OCI-LY3 (cell line): ENCODE data around the gene PRR15.

Experiments
- H2AFZ ChIP-seq: fragments of 200-600, 300-600 bp; shearing (Covaris generic); 2 replicates; pipeline ENCODE4 v1.6.0; 2014; ENCODE audit warnings: antibody characterized with exemption, low read depth, low read length
- H3K27ac ChIP-seq: fragments of 200-600, 300-600 bp; sonication (generic); 2 replicates; pipeline ENCODE4 v1.5.1; 2014; ENCODE audit warnings: mild to moderate bottlenecking, low read length, moderate library complexity, mixed read lengths
- H3K27me3 ChIP-seq: fragments of 200-600, 300-600 bp; sonication (generic); 2 replicates; pipeline ENCODE4 v1.6.1; 2014; ENCODE audit warnings: low read depth, low read length, mixed read lengths
- H3K36me3 ChIP-seq: fragments of 200-600, 300-600 bp; sonication (generic); replicated peaks from 2 replicates; pipeline ENCODE3; 2014; ENCODE audit warnings: low read depth, low read length, mixed read lengths
- H3K4me1 ChIP-seq: fragments of 300-600, 200-600 bp; sonication (generic); 2 replicates; pipeline ENCODE4 v1.6.1; 2014; ENCODE audit warnings: low read length, mixed read lengths
- H3K4me2 ChIP-seq: fragments of 200-600, 300-600 bp; sonication (generic); 2 replicates; pipeline ENCODE4 v1.6.1; 2014; ENCODE audit warnings: low read length, mixed read lengths
- H3K4me3 ChIP-seq: fragments of 300-600, 200-600 bp; sonication (generic); 2 replicates; pipeline ENCODE4 v1.5.1; 2014; ENCODE audit warnings: antibody characterized with exemption, mild to moderate bottlenecking, low read length, moderate library complexity
- H3K79me2 ChIP-seq: fragments of 300-600, 200-600 bp; shearing (Covaris generic); 2 replicates; pipeline ENCODE4 v1.6.1; 2014; ENCODE audit warnings: mild to moderate bottlenecking, low read length, mixed read lengths
- H3K9ac ChIP-seq: fragments of 300-600, 200-600 bp; shearing (Covaris generic); 2 replicates; pipeline ENCODE4 v1.6.0; 2014; ENCODE audit warnings: mild to moderate bottlenecking, low read length, moderate library complexity
- H3K9me3 ChIP-seq: fragments of 200-600, 300-600 bp; shearing (Covaris generic); 2 replicates; pipeline ENCODE4 v1.6.1; 2014; ENCODE audit warnings: low read length, mixed read lengths; ENCODE audit not compliant: insufficient read depth
- H4K20me1 ChIP-seq: fragments of 200-600, 300-600 bp; sonication (generic); 2 replicates; pipeline ENCODE4 v1.6.1; 2016; ENCODE audit warnings: low read length, mixed read lengths; ENCODE audit not compliant: insufficient read depth
- CTCF ChIP-seq: fragments of 200-600, 300-600 bp; sonication (generic); IDR thresholded peaks from 2 replicates; pipeline ENCODE4 v1.5.1; 2014; ENCODE audit warnings: antibody characterized with exemption, low read length, low read depth
- EZH2phosphoT487 ChIP-seq: fragments of 200-600 bp; shearing (Covaris generic); IDR thresholded peaks from 2 replicates; pipeline ENCODE4 v1.6.1; 2018; ENCODE audit warnings: antibody characterized with exemption, mixed run types, low read depth

PRR15 gene

GRCh38 chr7:29604052-29604451 lies 40.4 kb downstream of the PRR15 start:
- Histone ChIP-seq H3K27me3 (peaks cover 4% of the 10 kb centered on the region; the same call in 1 of the 2 replicates), H3K4me1 (no peaks in the 10 kb centered on the region), H4K20me1 (no peaks in the 10 kb centered on the region), H3K9ac (no peak overlapping the region), H2AFZ (no peak overlapping the region), H3K36me3 (no peaks in the 10 kb centered on the region), H3K9me3 (no peaks in the 10 kb centered on the region), H3K79me2 (no peaks in the 10 kb centered on the region), H3K4me2 (no peak overlapping the region), H3K27ac (no peak overlapping the region), H3K4me3 (no peak overlapping the region)
- TF ChIP-seq CTCF = no peak

GRCh38 chr7:29604702-29605101 lies 41.1 kb downstream of the PRR15 start:
- H3K4me3 ChIP-seq = no peak overlapping the region
- no peak for TF ChIP-seq CTCF
- no peak for TF ChIP-seq EZH2phosphoT487
- H3K4me2 ChIP-seq = no peak overlapping the region

GRCh38 chr7:29605671-29606070 lies 42.0 kb downstream of the PRR15 start:
- Histone ChIP-seq H4K20me1 (no peaks in the 10 kb centered on the region), H3K9ac (no peak overlapping the region)

More at GRCh38 chr7:29604702-29605101, 41.1 kb downstream of the PRR15 start:
- no peaks in the 10 kb centered on the region for H4K20me1 ChIP-seq
- H3K9ac ChIP-seq = no peak overlapping the region
- H3K4me1 ChIP-seq = no peaks in the 10 kb centered on the region
- H3K27me3 ChIP-seq = peaks cover 4% of the 10 kb centered on the region; the same call in 1 of the 2 replicates
- no peaks in the 10 kb centered on the region for H3K79me2 ChIP-seq
- no peak overlapping the region for H3K27ac ChIP-seq
- H2AFZ ChIP-seq = no peak overlapping the region
- H3K36me3 ChIP-seq = no peaks in the 10 kb centered on the region
- no peaks in the 10 kb centered on the region for H3K9me3 ChIP-seq

GRCh38 chr7:29606287-29606721 lies 42.7 kb downstream of the PRR15 start:
- Histone ChIP-seq H2AFZ (no peak overlapping the region), H3K36me3 (no peaks in the 10 kb centered on the region), H3K9me3 (no peaks in the 10 kb centered on the region), H3K79me2 (no peaks in the 10 kb centered on the region), H3K27ac (no peak overlapping the region), H3K4me3 (no peak overlapping the region), H3K27me3 (peaks cover 4% of the 10 kb centered on the region; the same call in 1 of the 2 replicates), H4K20me1 (no peaks in the 10 kb centered on the region), H3K4me2 (no peak overlapping the region), H3K4me1 (no peaks in the 10 kb centered on the region), H3K9ac (no peak overlapping the region)
- no peak for TF ChIP-seq CTCF
- no peak for TF ChIP-seq EZH2phosphoT487

More at GRCh38 chr7:29605671-29606070, 42.0 kb downstream of the PRR15 start:
- Histone ChIP-seq H3K79me2 (no peaks in the 10 kb centered on the region), H3K36me3 (no peaks in the 10 kb centered on the region), H3K27ac (no peak overlapping the region), H3K4me2 (no peak overlapping the region), H3K9me3 (no peaks in the 10 kb centered on the region), H3K27me3 (peaks cover 4% of the 10 kb centered on the region; the same call in 1 of the 2 replicates), H3K4me1 (no peaks in the 10 kb centered on the region), H2AFZ (no peak overlapping the region), H3K4me3 (no peak overlapping the region)
- TF ChIP-seq CTCF = no peak
- no peak for TF ChIP-seq EZH2phosphoT487
